ENCODE results near the gene NBAS.
"Not testable (repeated sequence)": the region's sequence is repeated elsewhere in the genome, so short reads cannot be mapped to it uniquely, and the experiment has no call there.

NBAS gene

DNA sequence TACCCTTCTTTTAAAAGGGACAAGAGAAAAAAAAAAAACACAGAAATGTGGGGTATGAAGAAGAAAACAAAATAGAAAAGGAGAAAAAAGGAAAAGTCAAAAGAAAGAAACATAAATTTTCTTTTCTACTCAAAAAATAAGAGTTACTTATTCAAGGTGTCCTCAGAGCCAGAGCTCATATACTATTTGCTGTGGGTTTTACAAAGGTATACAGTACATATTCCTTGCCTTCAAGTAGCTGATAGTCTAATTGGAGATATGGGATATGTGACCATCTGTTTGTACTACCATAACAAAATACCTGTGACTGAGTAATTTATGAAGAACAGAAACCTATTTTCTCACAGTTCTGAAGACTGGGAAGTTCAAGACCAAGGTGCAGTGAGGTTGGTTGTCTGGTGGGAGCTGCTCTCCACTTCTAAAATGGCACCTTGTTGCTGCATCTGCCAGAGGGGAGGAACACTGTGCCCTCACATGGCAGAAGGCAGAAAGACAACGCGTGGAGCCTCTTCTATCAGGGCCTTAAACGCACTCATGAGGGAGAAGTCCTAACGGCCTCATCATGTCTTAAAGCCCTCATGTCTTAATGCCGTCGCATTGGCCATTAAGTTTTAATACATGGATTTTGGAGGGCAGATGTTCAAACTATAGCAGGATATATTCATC is 33.9 kb downstream of the NBAS start:
- no peak for DNase-seq (ENCODE audit: low read depth in 2 of 2)

DNA sequence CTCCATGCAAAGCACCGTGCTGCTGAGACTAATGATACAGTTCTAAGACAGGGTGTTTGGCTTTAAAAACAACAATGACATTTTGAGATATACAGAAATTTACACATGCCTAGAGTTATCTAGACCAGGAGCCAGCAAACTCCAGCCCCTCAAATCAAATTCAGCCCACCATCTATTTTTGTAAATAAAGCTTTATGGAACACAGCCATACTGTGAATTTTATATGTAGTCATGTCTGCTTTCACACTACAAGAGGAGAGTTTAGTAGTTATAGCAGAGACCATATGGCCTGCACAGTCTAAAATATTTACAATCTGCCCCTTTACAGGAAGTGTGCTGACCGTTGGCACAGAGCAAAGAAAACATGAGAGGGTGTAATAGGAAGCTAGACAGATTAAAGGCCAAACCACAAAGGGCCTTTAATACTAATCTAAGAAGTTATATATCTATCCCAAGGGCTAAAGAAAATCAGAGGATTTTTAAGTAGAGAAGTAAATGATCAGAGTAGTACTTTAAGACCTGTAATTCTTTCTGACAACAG is 39.4 kb downstream of the NBAS start:
- no peak for DNase-seq (ENCODE audit: low read depth in 2 of 2)

DNA sequence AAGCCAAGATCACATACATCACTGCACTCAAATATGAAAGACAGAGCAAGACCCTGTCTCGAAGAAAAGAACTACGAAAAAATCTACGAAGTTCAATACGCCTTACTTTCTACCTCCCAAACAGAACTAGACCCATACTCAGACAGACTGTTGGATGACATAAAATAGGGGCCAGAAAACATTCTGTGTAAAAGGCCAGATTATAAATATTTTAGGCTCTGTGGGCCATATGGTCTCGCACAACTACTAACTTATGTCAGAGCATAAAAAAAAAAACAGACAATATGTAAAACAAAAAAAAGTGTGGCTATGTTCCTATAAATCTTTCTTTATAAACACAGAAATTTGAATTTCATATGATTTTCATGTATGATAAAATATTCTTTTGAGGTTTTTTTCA is 40.8 kb downstream of the NBAS start:
- DNase-seq (ENCODE audit: low read depth in 2 of 2), result no peak

DNA sequence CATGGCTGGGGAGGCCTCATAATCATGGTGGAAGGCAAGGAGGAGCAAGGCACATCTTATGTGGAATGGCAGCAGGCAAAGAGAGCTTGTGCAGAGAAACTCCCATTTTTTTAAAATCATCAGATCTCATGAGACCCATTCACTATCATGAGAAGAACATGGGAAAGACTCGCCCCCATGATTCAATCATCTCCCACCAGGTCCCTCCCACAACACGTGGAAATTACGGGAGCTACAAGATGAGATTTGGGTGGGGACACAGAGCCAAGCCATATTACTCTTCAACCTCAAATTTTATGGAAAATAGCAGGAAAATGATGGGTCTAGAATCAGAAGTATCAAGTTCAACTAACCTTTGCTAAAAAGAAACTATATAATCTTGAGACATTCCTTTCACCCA is 42.4 kb downstream of the NBAS start:
- not testable (repeated sequence) for DNase-seq (ENCODE audit: low read depth in 2 of 2)

DNA sequence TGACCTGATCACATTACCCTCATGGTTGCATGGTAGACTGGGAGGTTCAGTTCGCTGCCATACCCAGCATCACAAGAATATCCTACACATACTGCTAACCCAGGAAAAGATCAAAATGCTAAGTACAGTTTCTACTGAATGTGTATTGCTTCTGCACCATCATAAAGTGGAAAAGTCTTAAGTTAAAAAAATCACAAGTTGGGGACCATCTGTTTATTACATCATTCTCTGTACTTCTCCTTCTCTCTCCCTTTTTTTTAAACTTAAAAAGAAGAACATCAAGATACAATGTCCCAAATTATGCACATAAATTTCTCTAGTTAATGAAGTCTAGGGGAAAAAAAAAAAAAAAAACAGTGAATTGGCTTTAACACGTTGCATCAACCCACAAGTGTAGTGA is 43.3 kb downstream of the NBAS start:
- DNase-seq (ENCODE audit: low read depth in 2 of 2), result no peak

DNA sequence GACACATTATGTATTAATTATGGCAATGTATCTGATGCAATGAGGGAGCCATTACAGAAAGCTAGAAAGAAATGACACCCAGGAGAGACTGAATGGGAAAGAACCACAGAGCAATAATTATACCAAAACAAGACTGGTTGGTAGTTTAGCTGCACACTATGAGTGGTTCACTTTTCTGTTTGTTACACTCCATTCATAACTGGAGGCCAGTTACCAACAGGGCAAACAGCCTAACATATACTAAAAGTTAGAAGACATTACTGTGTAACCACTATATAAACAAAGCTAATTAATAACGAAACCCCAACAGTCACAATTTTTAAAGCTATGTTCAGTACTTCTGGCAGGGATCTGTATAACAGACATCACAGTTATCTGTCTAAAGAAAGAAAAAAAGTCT is 49.4 kb downstream of the NBAS start:
- no peak for DNase-seq (ENCODE audit: low read depth in 2 of 2)

DNA sequence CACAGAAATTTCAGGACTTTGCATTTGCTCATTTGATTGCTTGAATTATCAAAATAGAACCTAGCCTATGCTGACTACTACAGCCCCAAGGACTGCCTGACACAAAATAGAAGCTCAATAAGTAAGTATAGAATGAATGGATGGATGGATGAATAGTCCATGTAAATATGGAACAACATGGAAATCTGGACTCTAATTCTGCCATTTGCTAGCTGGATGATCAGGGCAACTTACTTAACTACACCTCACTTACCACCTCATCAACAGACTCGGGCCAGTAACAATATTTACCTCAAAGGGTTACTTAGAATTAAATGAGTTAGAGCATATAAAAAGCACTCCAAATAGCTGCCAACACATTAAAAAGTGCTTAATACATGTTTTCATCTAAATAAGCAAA is 50.6 kb downstream of the NBAS start:
- DNase-seq (ENCODE audit: low read depth in 2 of 2), result no peak

DNA sequence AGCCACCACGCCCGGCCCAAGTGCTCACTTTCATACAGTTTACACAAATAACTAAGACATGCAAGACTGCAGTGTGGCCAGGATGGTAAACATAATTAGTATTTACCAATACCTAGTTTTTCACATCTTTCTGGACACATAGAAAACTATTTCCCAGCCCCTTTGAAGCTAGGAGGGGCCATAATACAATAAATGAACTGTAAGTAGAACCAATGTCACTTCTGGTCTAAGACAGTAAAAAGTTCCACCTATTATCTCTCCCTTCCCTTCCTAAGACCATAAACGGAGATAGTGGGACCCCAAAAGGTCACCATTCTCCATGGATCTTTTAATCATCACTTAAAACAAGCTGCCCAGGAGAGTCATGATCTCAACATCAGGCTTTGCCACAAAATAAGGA is 51.0 kb downstream of the NBAS start:
- no peak for DNase-seq (ENCODE audit: low read depth in 2 of 2)

DNA sequence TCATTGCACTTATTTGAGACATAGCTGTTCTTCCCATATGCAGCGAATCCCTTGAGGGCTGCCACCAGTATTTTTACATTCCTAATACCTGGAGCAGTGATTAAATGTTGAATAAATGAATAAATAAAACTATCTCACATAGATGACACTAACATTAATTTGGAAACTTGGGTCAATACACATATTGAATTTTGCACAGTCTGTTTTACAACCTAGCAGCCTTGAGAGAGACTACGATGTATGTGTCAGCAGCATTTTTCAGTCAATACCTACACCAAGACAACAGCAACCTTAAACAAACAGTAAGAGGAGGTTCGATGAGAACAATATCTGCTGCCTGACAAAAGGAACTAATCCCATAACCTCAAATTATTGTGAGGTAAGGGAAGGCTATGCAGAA is 53.4 kb downstream of the NBAS start:
- DNase-seq (ENCODE audit: low read depth in 2 of 2), result no peak

DNA sequence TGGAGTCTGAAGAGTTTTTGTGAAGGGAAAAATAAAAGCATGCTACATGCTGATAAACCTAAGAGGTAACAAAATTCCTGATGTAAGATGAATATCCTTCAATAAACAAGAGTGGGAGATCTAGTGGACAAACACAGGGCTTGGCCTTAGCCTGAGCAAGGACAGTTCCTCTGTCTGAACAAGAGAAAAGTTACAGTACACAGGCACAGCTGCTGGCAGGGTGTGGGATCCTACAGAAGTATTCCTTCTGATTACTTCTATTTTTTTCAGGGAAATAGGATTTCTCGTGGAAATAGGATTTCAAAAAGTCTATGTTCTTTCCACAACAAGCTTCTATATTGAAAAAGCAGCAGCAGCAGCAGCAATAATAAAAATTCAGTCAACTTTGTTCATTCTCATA is 54.1 kb downstream of the NBAS start:
- no peak for DNase-seq (ENCODE audit: low read depth in 2 of 2)

DNA sequence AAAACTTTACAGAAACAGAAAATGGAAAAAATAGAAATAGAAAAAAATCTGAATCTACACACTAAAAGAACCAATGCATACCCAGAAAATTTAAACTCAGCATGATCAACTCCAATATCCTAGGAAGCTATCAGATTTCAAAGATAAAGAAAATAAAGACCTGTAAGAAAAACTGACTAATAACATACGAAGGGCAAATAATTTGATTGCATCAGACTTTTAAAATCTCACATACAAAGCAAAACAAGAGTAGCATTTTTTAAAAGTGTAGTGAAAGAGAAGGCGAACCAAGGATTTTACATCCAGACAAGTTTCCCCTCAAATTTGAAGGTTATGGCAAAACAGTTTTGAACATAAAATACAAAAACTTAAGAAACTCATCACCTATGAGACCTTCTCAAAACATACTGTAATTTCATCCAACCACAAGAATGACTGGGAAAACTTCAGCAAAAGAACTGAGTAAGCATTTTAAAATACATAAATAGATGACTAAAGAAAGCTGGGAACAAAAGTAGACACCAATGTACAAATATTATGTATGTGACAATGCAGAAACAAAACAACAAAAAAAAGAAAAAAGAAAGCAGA is 54.8 kb downstream of the NBAS start:
- DNase-seq (ENCODE audit: low read depth in 2 of 2), result no peak

DNA sequence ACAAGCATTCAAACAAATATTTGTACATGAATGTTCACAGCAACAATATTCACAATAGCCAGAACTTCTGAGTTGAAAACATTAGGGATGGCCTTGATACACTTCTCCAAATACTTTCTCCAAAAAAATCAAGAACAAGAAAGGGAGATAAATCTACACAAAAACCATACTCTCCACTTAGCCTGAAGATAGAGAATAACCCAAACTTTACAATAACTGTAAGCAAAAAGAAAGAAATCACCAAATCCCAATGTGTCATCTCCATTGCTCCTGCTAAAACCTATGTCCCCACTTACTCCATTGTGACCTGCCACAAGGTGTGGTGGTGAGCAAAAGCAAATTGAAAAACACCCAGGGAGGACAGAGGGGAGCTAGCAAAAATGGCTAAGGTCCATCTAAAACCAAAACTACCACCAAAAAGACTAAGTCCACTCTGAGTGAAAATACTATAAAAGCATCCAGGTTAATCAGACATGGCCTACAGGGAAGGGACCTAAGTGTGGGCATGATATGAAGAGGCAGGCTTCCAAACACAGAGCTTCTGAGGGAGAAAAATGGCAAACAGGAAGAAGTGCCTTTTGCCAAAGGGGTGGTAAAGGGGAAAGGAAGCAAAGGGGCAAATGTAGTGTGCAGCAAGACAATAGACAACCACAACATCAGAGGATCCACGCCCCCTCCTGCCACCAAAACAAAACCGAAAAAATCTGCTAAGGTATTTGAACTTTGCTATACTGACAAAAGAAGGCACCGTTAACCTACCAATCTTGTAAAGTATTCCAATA is 56.1 kb downstream of the NBAS start:
- no peak for DNase-seq (ENCODE audit: low read depth in 2 of 2)

DNA sequence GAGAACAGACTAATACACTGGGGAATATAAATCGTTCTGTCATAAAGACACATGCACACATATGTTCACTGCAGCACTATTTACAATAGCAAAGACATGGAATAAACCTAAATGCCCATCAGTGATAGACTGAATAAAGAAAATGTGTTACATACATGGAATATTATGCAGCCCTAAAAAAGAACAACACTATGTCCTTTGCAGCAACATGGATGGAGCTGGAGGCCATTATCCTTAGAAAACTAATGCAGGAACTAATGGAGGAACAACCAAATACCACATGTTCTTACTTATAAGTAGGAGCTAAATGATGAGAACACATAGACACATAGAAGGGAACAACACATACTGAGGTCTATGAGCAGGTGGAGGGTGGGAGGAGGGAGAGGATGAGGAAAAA is 61.9 kb downstream of the NBAS start:
- DNase-seq (ENCODE audit: low read depth in 2 of 2), result not testable (repeated sequence)

DNA sequence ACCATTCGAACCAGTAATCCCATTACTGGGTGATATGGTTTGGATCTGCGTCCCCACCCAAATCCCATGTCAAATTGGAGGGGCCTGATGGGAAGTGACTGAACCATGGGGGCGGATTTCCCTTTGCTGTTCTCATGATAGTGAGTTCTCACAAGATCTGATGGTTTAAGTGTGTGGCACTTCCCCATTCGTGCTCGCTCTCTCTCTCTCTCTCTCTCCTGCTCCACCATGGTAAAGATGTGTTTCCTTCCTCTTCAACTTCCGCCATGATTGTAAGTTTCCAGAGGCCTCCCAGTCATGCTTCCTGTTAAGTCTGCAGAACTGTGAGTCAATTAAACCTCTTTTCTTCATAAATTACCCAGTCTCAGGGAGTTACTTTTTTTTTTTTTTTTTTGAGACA is 62.6 kb downstream of the NBAS start:
- no peak for DNase-seq (ENCODE audit: low read depth in 2 of 2)

DNA sequence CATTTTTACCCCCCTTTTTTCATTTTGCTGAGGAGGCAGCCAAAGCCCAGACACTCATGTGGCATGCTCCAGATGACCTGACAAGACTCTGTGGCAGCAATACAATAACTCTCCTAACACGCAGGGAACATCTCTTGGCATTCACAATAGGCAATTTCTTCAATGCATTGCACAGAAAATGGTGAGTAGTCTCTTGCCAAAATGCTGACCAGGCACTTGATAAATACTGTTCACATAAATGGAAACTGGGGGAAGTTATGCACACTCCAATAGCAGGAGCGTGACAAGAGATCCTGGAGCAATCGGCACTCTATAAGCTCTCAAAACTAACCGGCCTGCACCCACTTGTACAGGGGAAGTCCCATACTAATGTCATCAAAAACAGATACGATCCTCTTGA is 66.3 kb downstream of the NBAS start:
- no peak for DNase-seq (ENCODE audit: low read depth in 2 of 2)

DNA sequence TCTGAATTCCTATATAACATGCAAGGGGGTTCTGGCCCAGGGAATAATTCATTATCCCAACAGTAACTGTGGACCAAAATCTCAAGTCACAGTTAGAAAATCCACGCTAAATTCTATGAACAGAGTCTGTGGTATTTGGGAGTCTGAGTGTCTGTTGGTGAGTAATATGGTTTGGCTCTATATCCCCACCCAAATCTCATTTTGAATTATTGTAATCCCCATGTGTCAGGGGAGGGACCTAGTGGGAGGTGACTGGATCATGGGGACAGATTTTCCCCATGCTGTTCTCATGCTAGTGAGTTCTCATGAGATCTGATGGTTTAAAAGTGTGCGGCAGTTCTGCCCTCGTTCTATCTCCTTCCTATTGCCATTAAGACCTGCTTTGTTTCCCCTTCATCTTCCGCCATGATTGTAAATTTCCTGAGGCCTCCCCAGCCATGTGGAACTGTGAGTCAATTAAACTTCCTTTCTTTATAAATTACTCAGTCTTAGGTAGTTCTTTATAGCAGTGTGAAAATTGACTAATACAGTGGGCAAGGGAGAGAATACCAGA is 68.3 kb downstream of the NBAS start:
- DNase-seq (ENCODE audit: low read depth in 2 of 2), result no peak

DNA sequence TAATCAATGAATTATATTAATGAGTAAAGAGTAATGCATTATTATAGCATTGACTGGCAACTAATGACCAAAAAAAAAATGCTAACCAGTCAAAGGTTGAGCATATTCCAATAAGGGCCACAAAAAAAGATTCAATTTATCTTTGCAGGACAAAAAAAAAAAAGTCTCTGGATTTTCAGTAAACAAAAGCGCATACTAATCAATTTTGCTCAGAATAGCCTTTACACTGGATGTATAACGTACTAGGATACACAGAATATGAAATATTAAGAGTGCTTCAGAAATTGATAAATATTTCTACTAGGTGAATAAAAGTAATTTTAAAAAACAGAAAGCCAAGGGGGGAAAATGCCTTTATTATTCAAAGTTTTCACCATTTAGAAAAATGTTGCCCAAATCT is 74.4 kb downstream of the NBAS start:
- DNase-seq (ENCODE audit: low read depth in 2 of 2), result no peak

DNA sequence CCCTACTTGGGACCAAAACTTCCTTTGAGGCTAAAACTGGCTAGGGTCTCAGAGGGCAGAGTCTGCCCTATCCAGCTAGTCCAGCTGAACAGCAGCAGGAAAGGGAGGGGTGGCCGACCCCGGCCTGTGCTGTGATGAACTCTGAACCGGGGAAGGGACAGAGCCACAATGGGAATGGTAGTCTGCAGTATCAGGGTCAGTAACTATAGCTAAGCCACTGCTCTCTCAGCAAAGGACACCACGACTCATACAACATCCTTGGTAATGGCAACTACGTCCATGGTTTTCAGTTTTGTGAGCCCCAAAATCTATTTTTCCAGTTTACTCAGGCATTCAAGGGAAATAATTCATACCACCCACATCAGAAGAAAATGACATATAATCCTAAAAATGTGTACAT is 75.2 kb downstream of the NBAS start:
- DNase-seq (ENCODE audit: low read depth in 2 of 2), result no peak

DNA sequence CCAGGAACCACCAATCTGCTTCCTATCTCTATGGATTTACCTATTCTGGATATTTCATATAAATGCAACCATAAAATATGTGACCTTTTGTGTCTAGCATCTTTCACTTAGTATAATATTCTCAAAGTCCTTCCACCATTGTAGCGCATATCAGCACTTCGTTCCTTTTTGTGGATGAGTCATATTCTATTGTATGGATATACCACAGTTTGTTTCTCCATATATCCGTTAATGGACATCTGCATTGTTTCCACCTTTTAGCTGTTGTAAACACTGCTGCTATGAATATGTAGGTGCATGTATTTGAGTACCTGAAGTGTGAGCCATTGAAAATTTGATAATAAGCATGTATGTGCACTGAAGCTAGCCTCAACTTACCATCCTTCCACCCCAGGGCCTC is 80.1 kb downstream of the NBAS start:
- no peak for DNase-seq (ENCODE audit: low read depth in 2 of 2)

DNA sequence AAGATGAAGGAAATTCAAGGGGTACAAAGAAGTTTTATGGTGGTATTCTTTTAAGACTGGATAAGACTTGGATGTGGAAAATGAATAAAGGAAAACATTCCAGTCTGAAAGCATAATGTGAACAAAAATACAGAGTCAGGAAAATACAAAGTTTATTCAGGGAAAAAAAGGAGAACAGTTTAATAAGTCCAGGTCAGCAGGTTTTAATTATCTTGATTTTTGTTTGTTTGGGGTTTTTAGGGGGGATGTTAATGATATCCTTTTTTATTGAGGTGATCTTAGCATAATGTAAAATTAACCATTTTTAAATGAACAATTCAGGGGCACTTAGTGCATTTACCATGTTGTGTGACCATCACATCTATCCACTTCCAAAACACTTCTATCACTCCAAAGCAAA is 80.6 kb downstream of the NBAS start:
- DNase-seq (ENCODE audit: low read depth in 2 of 2), result no peak

DNA sequence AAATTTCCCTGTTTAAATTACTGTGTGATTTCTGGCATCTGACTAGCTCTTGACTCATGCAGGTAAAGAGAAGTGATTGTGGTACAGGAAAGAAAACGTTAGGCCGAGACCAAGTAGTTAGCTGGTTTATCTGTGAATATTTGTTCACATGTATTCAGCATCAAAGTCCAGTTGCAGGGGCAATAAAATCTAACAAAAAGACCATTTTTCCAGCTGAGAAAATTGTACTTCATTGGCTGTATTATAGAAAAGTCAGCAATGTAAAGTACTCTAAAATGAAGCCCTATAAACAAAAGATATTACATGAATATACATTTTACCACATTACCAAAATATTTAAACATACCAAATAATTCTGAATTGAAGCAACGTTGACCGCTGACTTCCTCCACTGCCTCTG is 88.3 kb downstream of the NBAS start:
- no peak for DNase-seq (ENCODE audit: low read depth in 2 of 2)

DNA sequence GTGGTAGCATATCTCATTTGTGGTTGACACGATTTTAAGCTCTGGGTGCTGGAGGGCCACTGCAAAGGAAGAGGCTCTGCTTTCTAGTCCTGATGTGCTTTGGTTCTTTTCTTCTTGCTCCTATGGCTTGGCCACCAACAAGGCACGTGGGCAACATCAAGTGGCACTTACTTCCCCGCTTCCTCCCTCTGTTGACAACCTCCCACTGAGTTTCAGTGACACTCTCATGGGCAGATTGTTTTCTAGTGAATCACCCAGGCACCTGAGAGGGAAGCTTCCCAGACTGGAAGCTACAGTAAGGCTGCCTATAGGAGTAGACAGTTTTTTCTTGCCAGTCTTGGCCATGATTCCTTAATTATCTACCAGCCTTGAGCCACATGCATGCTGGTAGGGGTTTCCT is 89.0 kb downstream of the NBAS start:
- no peak for DNase-seq (ENCODE audit: low read depth in 2 of 2)

DNA sequence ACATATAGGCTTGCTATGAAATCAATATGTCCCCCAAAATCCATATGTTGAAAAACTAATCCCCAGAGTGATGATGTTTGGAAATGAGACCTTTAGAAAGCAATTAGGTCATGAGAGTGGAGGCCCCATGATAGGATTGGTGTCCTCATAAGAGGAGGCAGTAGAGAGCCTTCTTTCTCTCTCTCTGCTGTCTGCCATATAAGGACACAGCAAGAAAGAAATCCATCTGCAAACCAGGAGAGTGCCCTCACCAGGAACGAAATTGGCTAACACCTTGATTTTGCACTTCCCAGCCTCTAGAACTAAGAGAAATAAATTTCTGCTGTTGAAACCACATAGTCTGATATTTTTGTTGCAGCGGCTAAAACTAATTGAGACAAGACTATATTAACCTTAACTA is 89.5 kb downstream of the NBAS start:
- no peak for DNase-seq (ENCODE audit: low read depth in 2 of 2)
